ENCODE measurements around the gene GAS7. TPM values are rescaled to one million over a fixed set of nuclear protein-coding genes. Genes with fewer than 3 reads are reported as not detected.

The GAS7 gene
- total and polyA plus RNA-seq, 2 of the 13 experiments (the other 11 are each of a cell fraction or from before 2014, with no cell fraction given): 1.0 to 5.2 TPM

GRCh38 chr17:10116267-10116666 lies 82.1 kb downstream of the GAS7 start (continued):
- no peak for TF ChIP-seq ZNF407 (CRISPR knock-in tag; IDR thresholded peaks at IDR 0.05; ENCODE audit: not compliant biosample characterization)
- no peak for TF ChIP-seq ZNF605 (CRISPR knock-in tag; IDR thresholded peaks at IDR 0.05)
- no peak for TF ChIP-seq ARID2 (CRISPR knock-in tag; IDR thresholded peaks at IDR 0.05; ENCODE audit: borderline replicate concordance)
- no peak for TF ChIP-seq ZNF501 (CRISPR knock-in tag; IDR thresholded peaks at IDR 0.05)
- no peak for TF ChIP-seq ARHGAP35 (CRISPR knock-in tag; IDR thresholded peaks at IDR 0.05; ENCODE audit: borderline replicate concordance)
